ENCODE results near the gene PGP. TPM values are rescaled to one million over a fixed set of nuclear protein-coding genes. Genes with fewer than 3 reads are reported as not detected.

Gene PGP
- total and polyA plus RNA-seq, 4 donors = 3.4 to 9.9 (median 6.3) TPM

DNA sequence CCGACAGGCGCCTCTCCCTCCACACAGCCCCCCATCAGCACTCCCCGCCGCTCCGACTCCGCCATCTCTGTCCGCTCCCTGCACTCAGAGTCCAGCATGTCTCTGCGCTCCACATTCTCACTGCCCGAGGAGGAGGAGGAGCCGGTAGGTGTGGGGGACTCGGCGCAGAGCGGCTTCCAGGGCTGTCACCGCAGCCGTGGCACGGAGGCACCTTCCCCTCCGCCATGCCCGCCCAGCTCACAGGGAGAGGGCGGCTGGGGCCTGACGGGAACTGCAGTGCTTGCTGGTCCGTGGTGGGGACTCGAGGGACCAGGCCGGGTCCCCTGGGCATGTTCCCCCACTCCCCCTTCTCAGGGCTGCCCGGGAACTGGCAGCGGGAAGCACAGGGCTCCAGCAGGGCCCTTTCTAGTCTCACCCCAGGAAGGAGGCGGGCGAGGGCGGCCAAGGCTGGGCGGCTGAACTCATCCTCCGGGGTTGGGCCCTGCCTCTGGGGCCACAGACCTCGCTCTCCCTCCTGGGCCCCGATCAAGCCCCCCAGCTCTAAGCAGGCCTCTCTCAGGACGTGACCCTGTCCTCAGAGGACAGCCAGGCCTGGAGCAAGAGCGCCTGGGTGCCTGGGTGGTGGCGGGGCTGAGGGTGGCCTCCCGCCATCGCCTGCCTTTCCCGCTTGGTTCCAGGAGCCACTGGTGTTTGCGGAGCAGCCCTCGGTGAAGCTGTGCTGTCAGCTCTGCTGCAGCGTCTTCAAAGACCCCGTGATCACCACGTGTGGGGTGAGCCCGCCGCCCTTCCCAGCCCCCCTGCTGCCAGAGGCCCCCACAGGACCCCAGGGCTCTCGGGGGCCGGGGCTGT, 43.8 kb downstream of the PGP start:
- H3K27me3 ChIP-seq (ENCODE audit: control insufficient read depth in 4 of 4, insufficient read depth in 4 of 4, low read length in 3 of 4) = no peaks in the 10 kb centered on the region
- peaks cover 8 to 18% (median 13%) of the 10 kb centered on the region in 4 donors for H3K4me1 ChIP-seq (ENCODE audit: control insufficient read depth in 4 of 4, insufficient read depth in 4 of 4, low read length in 3 of 4)
- WGBS = 92% methylated on average over 47 of the region's 47 CpGs
- H3K9me3 ChIP-seq (ENCODE audit: control insufficient read depth in 4 of 4, low read length in 3 of 4) = no peaks in the 10 kb centered on the region
- DNase-seq (ENCODE audit: low spot score) = no peak
- H3K36me3 ChIP-seq (ENCODE audit: control insufficient read depth in 4 of 4, insufficient read depth in 3 of 4, low read depth in 1 of 4, low read length in 3 of 4) = peaks cover 15 to 54% (median 26%) of the 10 kb centered on the region in 4 donors
- peak overlapping the region in 1 of 3 donors; percentile 4 for H3K4me3 ChIP-seq (ENCODE audit: low read depth in 1 of 3, low read length in 3 of 3)
- TF ChIP-seq NR2F2 (IDR thresholded peaks at IDR 0.05) = no peak
- no peak for TF ChIP-seq JUND (IDR thresholded peaks at IDR 0.05)
- no peak for TF ChIP-seq SP1 (IDR thresholded peaks at IDR 0.05)
- no peak for TF ChIP-seq HNF4A (conservative IDR thresholded peaks at IDR 0.05)
- TF ChIP-seq HNF4G (IDR thresholded peaks at IDR 0.05) = no peak
- no peak for TF ChIP-seq FOXA2 (IDR thresholded peaks at IDR 0.05)
- no peak for TF ChIP-seq YY1 (IDR thresholded peaks at IDR 0.05)
- TF ChIP-seq, protein P1, sequence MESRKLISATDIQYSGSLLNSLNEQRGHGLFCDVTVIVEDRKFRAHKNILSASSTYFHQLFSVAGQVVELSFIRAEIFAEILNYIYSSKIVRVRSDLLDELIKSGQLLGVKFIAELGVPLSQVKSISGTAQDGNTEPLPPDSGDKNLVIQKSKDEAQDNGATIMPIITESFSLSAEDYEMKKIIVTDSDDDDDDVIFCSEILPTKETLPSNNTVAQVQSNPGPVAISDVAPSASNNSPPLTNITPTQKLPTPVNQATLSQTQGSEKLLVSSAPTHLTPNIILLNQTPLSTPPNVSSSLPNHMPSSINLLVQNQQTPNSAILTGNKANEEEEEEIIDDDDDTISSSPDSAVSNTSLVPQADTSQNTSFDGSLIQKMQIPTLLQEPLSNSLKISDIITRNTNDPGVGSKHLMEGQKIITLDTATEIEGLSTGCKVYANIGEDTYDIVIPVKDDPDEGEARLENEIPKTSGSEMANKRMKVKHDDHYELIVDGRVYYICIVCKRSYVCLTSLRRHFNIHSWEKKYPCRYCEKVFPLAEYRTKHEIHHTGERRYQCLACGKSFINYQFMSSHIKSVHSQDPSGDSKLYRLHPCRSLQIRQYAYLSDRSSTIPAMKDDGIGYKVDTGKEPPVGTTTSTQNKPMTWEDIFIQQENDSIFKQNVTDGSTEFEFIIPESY (IDR thresholded peaks at IDR 0.05) = no peak
- TF ChIP-seq, protein P2, sequence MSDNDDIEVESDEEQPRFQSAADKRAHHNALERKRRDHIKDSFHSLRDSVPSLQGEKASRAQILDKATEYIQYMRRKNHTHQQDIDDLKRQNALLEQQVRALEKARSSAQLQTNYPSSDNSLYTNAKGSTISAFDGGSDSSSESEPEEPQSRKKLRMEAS (IDR thresholded peaks at IDR 0.05) = no peak
- TF ChIP-seq RXRA (IDR thresholded peaks at IDR 0.05) = no peak
- TF ChIP-seq, protein P3, sequence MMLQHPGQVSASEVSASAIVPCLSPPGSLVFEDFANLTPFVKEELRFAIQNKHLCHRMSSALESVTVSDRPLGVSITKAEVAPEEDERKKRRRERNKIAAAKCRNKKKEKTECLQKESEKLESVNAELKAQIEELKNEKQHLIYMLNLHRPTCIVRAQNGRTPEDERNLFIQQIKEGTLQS (IDR thresholded peaks at IDR 0.05) = no peak
- peak overlapping the region in 1 of 2 donors; percentile 3 for H3K27ac ChIP-seq (ENCODE audit: low read depth in 1 of 2, low read length in 2 of 2)
- no peak overlapping the region for H3K9ac ChIP-seq (ENCODE audit: low read depth in 1 of 2, low read length in 2 of 2)

DNA sequence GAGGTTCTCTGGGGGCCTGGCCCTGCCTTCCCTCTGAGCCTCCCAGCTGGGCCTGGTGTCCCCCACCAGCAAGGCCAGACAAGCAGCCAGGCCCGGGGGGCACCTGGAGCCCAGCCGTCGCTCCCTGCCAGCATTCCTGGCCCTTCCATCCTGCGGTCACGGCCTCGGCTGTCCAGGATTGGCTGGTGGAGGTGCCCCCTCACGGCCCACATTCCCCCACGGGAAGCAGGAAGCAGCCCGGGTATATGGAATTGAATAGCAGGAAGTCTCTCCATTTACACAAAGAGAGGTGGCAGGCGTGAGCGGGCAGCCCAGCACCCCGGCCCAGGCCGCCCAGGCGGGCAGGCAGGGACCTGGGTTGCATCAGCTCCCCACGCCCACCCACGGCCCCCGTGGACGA, 44.6 kb downstream of the PGP start:
- Histone ChIP-seq H3K27me3 (ENCODE audit: control insufficient read depth in 4 of 4, insufficient read depth in 4 of 4, low read length in 3 of 4) (no peaks in the 10 kb centered on the region), H3K9ac (ENCODE audit: low read depth in 1 of 2, low read length in 2 of 2) (no peak overlapping the region), H3K4me1 (ENCODE audit: control insufficient read depth in 4 of 4, insufficient read depth in 4 of 4, low read length in 3 of 4) (peaks cover 9 to 25% (median 17%) of the 10 kb centered on the region in 4 donors), H3K27ac (ENCODE audit: low read depth in 1 of 2, low read length in 2 of 2) (no peak overlapping the region), H3K36me3 (ENCODE audit: control insufficient read depth in 4 of 4, insufficient read depth in 3 of 4, low read depth in 1 of 4, low read length in 3 of 4) (peaks cover 9 to 47% (median 24%) of the 10 kb centered on the region in 4 donors), H3K9me3 (ENCODE audit: control insufficient read depth in 4 of 4, low read length in 3 of 4) (no peaks in the 10 kb centered on the region), H3K4me3 (ENCODE audit: low read depth in 1 of 3, low read length in 3 of 3) (no peak overlapping the region)
- 83% methylated on average over 18 of the region's 18 CpGs for WGBS
- DNase-seq (ENCODE audit: low spot score) = no peak
- TF ChIP-seq, protein P3 (IDR thresholded peaks at IDR 0.05) = no peak
- TF ChIP-seq, protein P1 (IDR thresholded peaks at IDR 0.05) = no peak
- TF ChIP-seq YY1 (IDR thresholded peaks at IDR 0.05) = no peak
